ENCODE data around the gene RNF144A.
"Not testable (repeated sequence)": the region's sequence is repeated elsewhere in the genome, so short reads cannot be mapped to it uniquely, and the experiment has no call there.

RNF144A gene

GRCh38 chr2:6917071-6917760, at the start of gene RNF144A:
RNF144A (plus strand) TSS chr2:6917412; CDS start chr2:6996927, 79,515 bp downstream.
- peak; percentile 41 for DNase-seq

- DNase-seq, result no peak
These were observed 44.8 kb upstream of the RNF144A start for GRCh38 chr2:6872394-6872793.

- DNase-seq, result no peak
These were observed 43.2 kb upstream of the RNF144A start for GRCh38 chr2:6874032-6874431.

GRCh38 chr2:6876309-6876708, 40.9 kb upstream of the RNF144A start:
- no peak for DNase-seq

- DNase-seq, result peak; percentile 16
These were observed 39.6 kb upstream of the RNF144A start, which contains the start of gene RSAD2 for GRCh38 chr2:6877402-6878304. RSAD2 (plus strand) TSS chr2:6877777; CDS start chr2:6877801, 24 bp downstream.

GRCh38 chr2:6878549-6878948, 38.7 kb upstream of the RNF144A start:
- DNase-seq, result no peak

- no peak for DNase-seq
These were observed 38.2 kb upstream of the RNF144A start for GRCh38 chr2:6879011-6879410.

GRCh38 chr2:6880200-6880733, 36.9 kb upstream of the RNF144A start:
- no peak for DNase-seq

- peak; percentile 26 for DNase-seq
These were observed 36.2 kb upstream of the RNF144A start for GRCh38 chr2:6881046-6881445.

GRCh38 chr2:6881516-6881915, 35.7 kb upstream of the RNF144A start:
- no peak for DNase-seq

- DNase-seq, result no peak
These were observed 33.6 kb upstream of the RNF144A start for GRCh38 chr2:6883448-6884122.

- DNase-seq, result no peak
These were observed 31.7 kb upstream of the RNF144A start for GRCh38 chr2:6885551-6885950.

GRCh38 chr2:6885968-6886367, 31.2 kb upstream of the RNF144A start:
- DNase-seq, result no peak

- DNase-seq, result no peak
These were observed 29.4 kb upstream of the RNF144A start for GRCh38 chr2:6887751-6888192.

- DNase-seq, result no peak
These were observed 28.5 kb upstream of the RNF144A start for GRCh38 chr2:6888724-6889123.

- no peak for DNase-seq
These were observed 23.2 kb upstream of the RNF144A start for GRCh38 chr2:6893876-6894482.

GRCh38 chr2:6896930-6897759, 20.1 kb upstream of the RNF144A start:
- DNase-seq, result peak; percentile 6

GRCh38 chr2:6902581-6902980, 14.6 kb upstream of the RNF144A start:
- not testable (repeated sequence) for DNase-seq

- DNase-seq, result no peak
These were observed 11.5 kb upstream of the RNF144A start for GRCh38 chr2:6905668-6906067.

- DNase-seq, result peak; percentile 21
These were observed 11.0 kb upstream of the RNF144A start for GRCh38 chr2:6906165-6906741.

GRCh38 chr2:6908291-6908690, 8.9 kb upstream of the RNF144A start:
- DNase-seq, result no peak
